Measurements from ENCODE around the gene ANKS1A. TPM values are rescaled to one million over a fixed set of nuclear protein-coding genes. Genes with fewer than 3 reads are reported as not detected.

Gene ANKS1A
- total RNA-seq, 2 experiments from 2014 or later: 6.4 to 6.9 TPM

- Histone ChIP-seq H3K4me1 (ENCODE audit: insufficient read depth, low read length) (no peaks in the 10 kb centered on the region), H3K9me3 (ENCODE audit: control insufficient read depth in 1 of 2, insufficient read depth in 1 of 2, low read length in 2 of 2) (no peaks in the 10 kb centered on the region), H3K4me3 (ENCODE audit: low read length) (no peak overlapping the region), H3K27ac (ENCODE audit: low read depth in 1 of 2, low read length in 2 of 2) (no peak overlapping the region), H3K27me3 (ENCODE audit: control insufficient read depth in 1 of 2, insufficient read depth in 2 of 2, low read length in 2 of 2) (no peaks in the 10 kb centered on the region), H3K36me3 (ENCODE audit: insufficient read depth, low read length) (peaks cover 59% of the 10 kb centered on the region)
- Mint-ChIP-seq H3K4me3 (no peak overlapping the region), H3K27ac (no peak overlapping the region), H3K9me3 (no peaks in the 10 kb centered on the region), H3K4me1 (ENCODE audit: low read depth) (no peaks in the 10 kb centered on the region), H3K27me3 (no peaks in the 10 kb centered on the region), H3K36me3 (ENCODE audit: low read depth) (peaks cover 70% of the 10 kb centered on the region)
- CTCF ChIA-PET: no interaction called here
- DNase-seq (peak in 1 of 14 experiments; percentile 8), ATAC-seq (ENCODE audit: poor library complexity) (no peak)
- POLR2A ChIA-PET: no interaction called here
- intact Hi-C loops (cut with DNase I, micrococcal nuclease): no loop called here
- TF ChIP-seq CTCF (IDR thresholded peaks at IDR 0.05): no peak
Measured at GRCh38 chr6:35081426-35081851, 192.4 kb downstream of the ANKS1A start.

GRCh38 chr6:35082046-35082732 lies 193.1 kb downstream of the ANKS1A start:
- CTCF ChIA-PET: no interaction called here
- Histone ChIP-seq H3K4me3 (ENCODE audit: low read length) (no peak overlapping the region), H3K27me3 (ENCODE audit: control insufficient read depth in 1 of 2, insufficient read depth in 2 of 2, low read length in 2 of 2) (no peaks in the 10 kb centered on the region), H3K4me1 (ENCODE audit: insufficient read depth, low read length) (no peaks in the 10 kb centered on the region), H3K9me3 (ENCODE audit: control insufficient read depth in 1 of 2, insufficient read depth in 1 of 2, low read length in 2 of 2) (no peaks in the 10 kb centered on the region), H3K27ac (ENCODE audit: low read depth in 1 of 2, low read length in 2 of 2) (no peak overlapping the region), H3K36me3 (ENCODE audit: insufficient read depth, low read length) (peaks cover 64% of the 10 kb centered on the region)
- Mint-ChIP-seq H3K4me3 (no peak overlapping the region), H3K4me1 (ENCODE audit: low read depth) (no peaks in the 10 kb centered on the region), H3K36me3 (ENCODE audit: low read depth) (peaks cover 70% of the 10 kb centered on the region), H3K27me3 (no peaks in the 10 kb centered on the region), H3K27ac (no peak overlapping the region), H3K9me3 (no peaks in the 10 kb centered on the region)
- DNase-seq: no peak
- intact Hi-C loops (cut with DNase I, micrococcal nuclease): no loop called here
- TF ChIP-seq CTCF (IDR thresholded peaks at IDR 0.05): no peak
- POLR2A ChIA-PET: no interaction called here
- ATAC-seq (ENCODE audit: poor library complexity): no peak

GRCh38 chr6:35082733-35083403 lies 193.8 kb downstream of the ANKS1A start:
- ChIA-PET CTCF (no interaction called here), POLR2A (no interaction called here)
- DNase-seq (peak in 1 of 14 experiments; percentile 7), ATAC-seq (ENCODE audit: poor library complexity) (no peak)
- H3K27ac ChIP-seq (ENCODE audit: low read depth in 1 of 2, low read length in 2 of 2): no peak overlapping the region
- H3K27ac Mint-ChIP-seq: no peak overlapping the region
- no peaks in the 10 kb centered on the region for H3K4me1 ChIP-seq (ENCODE audit: insufficient read depth, low read length)
- no peaks in the 10 kb centered on the region for H3K9me3 ChIP-seq (ENCODE audit: control insufficient read depth in 1 of 2, insufficient read depth in 1 of 2, low read length in 2 of 2)
- peaks cover 67% of the 10 kb centered on the region for H3K36me3 ChIP-seq (ENCODE audit: insufficient read depth, low read length)
- intact Hi-C loops (cut with DNase I, micrococcal nuclease): no loop called here
- no peaks in the 10 kb centered on the region for H3K4me1 Mint-ChIP-seq (ENCODE audit: low read depth)
- peaks cover 72% of the 10 kb centered on the region for H3K36me3 Mint-ChIP-seq (ENCODE audit: low read depth)
- H3K27me3 Mint-ChIP-seq: no peaks in the 10 kb centered on the region
- no peak overlapping the region for H3K4me3 ChIP-seq (ENCODE audit: low read length)
- H3K9me3 Mint-ChIP-seq: no peaks in the 10 kb centered on the region
- TF ChIP-seq CTCF (IDR thresholded peaks at IDR 0.05): no peak
- H3K27me3 ChIP-seq (ENCODE audit: control insufficient read depth in 1 of 2, insufficient read depth in 2 of 2, low read length in 2 of 2): no peaks in the 10 kb centered on the region
- H3K4me3 Mint-ChIP-seq: no peak overlapping the region
